ENCODE results near the gene B4GALT2. TPM values are rescaled to one million over a fixed set of nuclear protein-coding genes. Genes with fewer than 3 reads are reported as not detected.

The B4GALT2 gene
- total RNA-seq, 4 donors from 2014 or later, result 21.4 to 51.4 (median 41.0) TPM

DNA sequence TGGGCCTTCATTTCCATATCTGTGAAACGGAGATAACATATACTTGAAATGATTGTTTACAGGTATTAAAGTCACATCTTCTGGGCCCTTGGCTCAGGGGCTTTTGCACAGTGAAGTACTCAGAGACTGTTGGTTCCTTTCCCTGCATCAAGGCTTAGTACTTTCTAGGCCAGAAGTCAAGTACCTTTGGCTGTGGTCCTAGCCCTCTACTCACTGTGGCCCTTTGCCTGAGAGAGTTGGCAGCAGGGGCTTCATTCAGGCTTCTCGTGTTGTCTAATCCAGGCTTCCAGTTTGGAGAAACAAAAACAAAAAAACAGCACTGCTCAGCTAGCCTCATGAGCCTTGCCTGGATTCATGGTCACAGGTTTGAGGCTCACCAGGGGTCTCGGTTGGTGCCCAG, 17.3 kb upstream of the B4GALT2 start:
- peaks cover 82% of the 10 kb centered on the region for H3K36me3 ChIP-seq
- no peak for DNase-seq (ENCODE audit: low spot score in 2 of 2)

DNA sequence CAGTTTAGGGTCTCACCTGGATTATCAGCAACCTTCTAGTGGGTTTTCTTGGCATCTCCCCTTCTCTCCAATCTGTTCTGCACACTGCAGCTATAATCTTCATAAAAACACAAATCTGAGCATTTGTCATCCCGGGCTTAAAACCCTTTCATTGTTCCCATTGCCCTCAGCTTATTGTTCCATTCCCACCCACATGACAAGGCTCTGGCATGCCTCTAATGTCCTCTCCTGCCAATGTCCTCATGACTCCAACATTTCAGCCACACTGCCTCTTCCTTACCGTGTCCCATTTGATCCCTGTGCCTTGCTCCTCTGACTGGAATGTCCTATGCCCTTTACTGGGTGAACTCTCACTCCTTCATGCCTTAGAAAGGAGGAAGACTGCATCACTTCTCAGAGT, 16.7 kb upstream of the B4GALT2 start:
- TF ChIP-seq POLR2A (IDR thresholded peaks at IDR 0.05) (no peak), EP300 (IDR thresholded peaks at IDR 0.05) (no peak), POLR2AphosphoS5 (IDR thresholded peaks at IDR 0.05) (no peak)
- TF ChIP-seq, protein P1, sequence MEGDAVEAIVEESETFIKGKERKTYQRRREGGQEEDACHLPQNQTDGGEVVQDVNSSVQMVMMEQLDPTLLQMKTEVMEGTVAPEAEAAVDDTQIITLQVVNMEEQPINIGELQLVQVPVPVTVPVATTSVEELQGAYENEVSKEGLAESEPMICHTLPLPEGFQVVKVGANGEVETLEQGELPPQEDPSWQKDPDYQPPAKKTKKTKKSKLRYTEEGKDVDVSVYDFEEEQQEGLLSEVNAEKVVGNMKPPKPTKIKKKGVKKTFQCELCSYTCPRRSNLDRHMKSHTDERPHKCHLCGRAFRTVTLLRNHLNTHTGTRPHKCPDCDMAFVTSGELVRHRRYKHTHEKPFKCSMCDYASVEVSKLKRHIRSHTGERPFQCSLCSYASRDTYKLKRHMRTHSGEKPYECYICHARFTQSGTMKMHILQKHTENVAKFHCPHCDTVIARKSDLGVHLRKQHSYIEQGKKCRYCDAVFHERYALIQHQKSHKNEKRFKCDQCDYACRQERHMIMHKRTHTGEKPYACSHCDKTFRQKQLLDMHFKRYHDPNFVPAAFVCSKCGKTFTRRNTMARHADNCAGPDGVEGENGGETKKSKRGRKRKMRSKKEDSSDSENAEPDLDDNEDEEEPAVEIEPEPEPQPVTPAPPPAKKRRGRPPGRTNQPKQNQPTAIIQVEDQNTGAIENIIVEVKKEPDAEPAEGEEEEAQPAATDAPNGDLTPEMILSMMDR (IDR thresholded peaks at IDR 0.05), result no peak
- DNase-seq (ENCODE audit: low spot score in 2 of 2), result no peak
- 85% methylated on average over 2 of the region's 2 CpGs for WGBS
- Histone ChIP-seq H3K27me3 (no peaks in the 10 kb centered on the region), H3K36me3 (peaks cover 83% of the 10 kb centered on the region), H3K9me3 (no peaks in the 10 kb centered on the region), H3K4me1 (no peaks in the 10 kb centered on the region), H3K4me3 (no peak overlapping the region), H3K27ac (no peak overlapping the region)

More for the DNA sequence above, 17.3 kb upstream of the B4GALT2 start:
- Histone ChIP-seq H3K27me3 (no peaks in the 10 kb centered on the region), H3K9me3 (no peaks in the 10 kb centered on the region), H3K27ac (no peak overlapping the region), H3K4me1 (no peaks in the 10 kb centered on the region), H3K4me3 (no peak overlapping the region)
- 96% methylated on average over 3 of the region's 3 CpGs for WGBS
- TF ChIP-seq POLR2AphosphoS5 (IDR thresholded peaks at IDR 0.05) (no peak), EP300 (IDR thresholded peaks at IDR 0.05) (no peak)

DNA sequence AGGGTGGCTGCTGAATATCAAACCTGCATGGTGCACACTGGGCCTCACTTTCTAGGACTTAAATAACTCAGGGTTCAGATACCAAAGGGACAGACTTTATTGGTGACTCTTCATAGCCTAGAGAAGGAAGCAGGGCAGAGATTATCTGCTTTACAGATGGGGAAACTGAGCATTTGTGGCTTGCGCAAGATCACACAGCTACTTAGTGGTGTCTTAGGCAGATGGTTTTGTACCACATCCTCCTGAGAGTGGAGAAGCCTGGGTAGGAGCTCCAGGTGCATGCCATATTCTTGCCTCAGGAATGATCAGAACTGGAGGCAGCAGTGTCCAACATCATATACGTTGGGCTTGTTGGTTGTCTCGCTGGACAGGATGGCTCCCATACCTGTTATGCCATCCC, 16.0 kb upstream of the B4GALT2 start:
- H3K4me3 ChIP-seq, result no peak overlapping the region
- WGBS, result 96% methylated on average over 3 of the region's 3 CpGs
- no peak for DNase-seq (ENCODE audit: low spot score in 2 of 2)
- H3K27ac ChIP-seq, result no peak overlapping the region
- H3K4me1 ChIP-seq, result no peaks in the 10 kb centered on the region
- TF ChIP-seq POLR2AphosphoS5 (IDR thresholded peaks at IDR 0.05) (no peak), EP300 (IDR thresholded peaks at IDR 0.05) (no peak), POLR2A (IDR thresholded peaks at IDR 0.05) (no peak)
- TF ChIP-seq, protein P1 (IDR thresholded peaks at IDR 0.05), result no peak
- H3K27me3 ChIP-seq, result no peaks in the 10 kb centered on the region
- peaks cover 81% of the 10 kb centered on the region for H3K36me3 ChIP-seq
- H3K9me3 ChIP-seq, result no peaks in the 10 kb centered on the region

DNA sequence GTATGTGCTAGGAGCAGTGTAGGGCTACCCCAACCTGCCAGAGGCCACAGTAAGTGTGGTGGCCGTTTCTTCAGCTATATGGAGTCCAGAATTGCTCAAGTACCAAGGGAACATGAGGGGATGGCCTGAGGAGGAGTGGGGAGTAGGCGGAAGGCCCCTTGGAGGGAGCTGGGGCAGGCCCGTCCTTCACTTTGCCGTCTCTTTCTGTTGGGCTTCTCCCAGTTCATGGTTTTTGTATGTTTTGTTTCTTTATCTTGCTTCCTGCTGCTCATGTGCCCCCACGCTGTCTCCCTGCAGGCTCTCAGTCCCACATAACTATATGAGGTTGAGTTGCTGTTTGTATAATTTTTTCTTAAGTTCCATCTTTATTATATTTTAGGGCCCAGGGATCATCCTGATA, 15.1 kb upstream of the B4GALT2 start:
- no peak for DNase-seq (ENCODE audit: low spot score in 2 of 2)

DNA sequence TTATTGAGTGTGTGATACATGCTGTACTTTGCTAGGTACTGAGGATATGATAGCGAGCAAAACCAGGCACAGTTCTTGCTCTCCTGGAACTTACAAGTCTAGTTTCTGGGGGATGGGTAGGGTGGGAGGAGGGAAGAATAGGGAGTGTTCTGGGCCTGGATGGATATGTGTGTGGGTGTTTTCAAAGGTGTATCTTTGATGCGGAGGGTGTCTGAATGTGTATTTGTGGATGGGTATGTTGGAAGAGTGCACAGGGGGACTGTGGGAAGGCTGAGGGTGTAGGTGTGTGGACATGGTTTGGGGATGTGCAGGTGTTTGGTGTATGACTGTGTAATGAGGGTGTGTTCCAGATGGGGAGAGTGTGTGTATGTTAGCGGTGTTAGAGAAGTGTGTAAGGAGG, 13.7 kb upstream of the B4GALT2 start:
- Histone ChIP-seq H3K27ac (no peak overlapping the region), H3K4me1 (peaks cover 9% of the 10 kb centered on the region), H3K9me3 (no peaks in the 10 kb centered on the region), H3K4me3 (no peak overlapping the region), H3K27me3 (no peaks in the 10 kb centered on the region), H3K36me3 (peaks cover 58% of the 10 kb centered on the region)
- no peak for DNase-seq (ENCODE audit: low spot score in 2 of 2)
- TF ChIP-seq EP300 (IDR thresholded peaks at IDR 0.05) (no peak), POLR2AphosphoS5 (IDR thresholded peaks at IDR 0.05) (no peak), POLR2A (IDR thresholded peaks at IDR 0.05) (no peak)
- TF ChIP-seq, protein P1 (IDR thresholded peaks at IDR 0.05), result no peak
- 92% methylated on average over 3 of the region's 3 CpGs for WGBS

More for the DNA sequence above, 15.1 kb upstream of the B4GALT2 start:
- TF ChIP-seq EP300 (IDR thresholded peaks at IDR 0.05), result no peak
- TF ChIP-seq, protein P1 (IDR thresholded peaks at IDR 0.05), result no peak
- TF ChIP-seq POLR2AphosphoS5 (IDR thresholded peaks at IDR 0.05), result no peak
- no peak for TF ChIP-seq POLR2A (IDR thresholded peaks at IDR 0.05)
- no peak overlapping the region for H3K4me3 ChIP-seq
- H3K36me3 ChIP-seq, result peaks cover 72% of the 10 kb centered on the region
- H3K27ac ChIP-seq, result no peak overlapping the region
- WGBS, result 84% methylated on average over 5 of the region's 5 CpGs
- H3K27me3 ChIP-seq, result no peaks in the 10 kb centered on the region
- H3K9me3 ChIP-seq, result no peaks in the 10 kb centered on the region
- no peaks in the 10 kb centered on the region for H3K4me1 ChIP-seq

DNA sequence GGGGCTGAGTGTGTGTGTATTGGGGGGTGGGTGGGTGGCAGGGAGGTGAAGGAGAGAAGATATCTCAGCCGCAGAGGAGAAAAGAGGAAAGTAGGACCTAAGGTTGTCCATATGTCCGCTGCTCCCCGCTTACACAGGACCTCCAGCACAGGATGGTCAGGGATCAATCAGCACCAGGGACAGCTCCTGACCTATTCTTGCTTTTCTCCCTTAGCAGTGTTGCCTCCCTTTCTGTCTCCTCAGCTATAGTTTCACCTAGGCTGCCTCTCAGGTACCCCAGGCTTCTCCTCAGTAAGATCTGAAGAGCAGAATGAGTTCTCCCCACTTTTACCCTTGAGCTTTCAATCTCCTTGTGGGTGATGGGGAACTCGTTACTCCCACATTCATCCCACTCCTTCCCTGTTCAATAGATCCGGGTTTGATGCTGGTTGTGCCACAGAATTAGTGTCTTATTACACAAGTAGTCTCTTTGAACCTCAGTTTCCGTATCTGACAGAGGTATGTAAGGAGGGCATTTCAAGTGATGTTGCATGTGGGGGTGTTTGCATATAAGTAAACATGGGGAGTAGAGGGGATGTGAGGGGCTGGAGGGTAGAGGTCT, 10.6 kb upstream of the B4GALT2 start:
- WGBS, result 77% methylated on average over 6 of the region's 6 CpGs
- Histone ChIP-seq H3K36me3 (peaks cover 44% of the 10 kb centered on the region), H3K9me3 (no peaks in the 10 kb centered on the region), H3K4me1 (peaks cover 23% of the 10 kb centered on the region), H3K27ac (no peak overlapping the region), H3K4me3 (no peak overlapping the region), H3K27me3 (no peaks in the 10 kb centered on the region)
- TF ChIP-seq POLR2AphosphoS5 (IDR thresholded peaks at IDR 0.05) (no peak), POLR2A (IDR thresholded peaks at IDR 0.05) (no peak), EP300 (IDR thresholded peaks at IDR 0.05) (no peak)
- TF ChIP-seq, protein P1 (IDR thresholded peaks at IDR 0.05), result no peak
- DNase-seq (ENCODE audit: low spot score in 2 of 2), result no peak
